Measurements from ENCODE around the gene BLVRA.

DNA sequence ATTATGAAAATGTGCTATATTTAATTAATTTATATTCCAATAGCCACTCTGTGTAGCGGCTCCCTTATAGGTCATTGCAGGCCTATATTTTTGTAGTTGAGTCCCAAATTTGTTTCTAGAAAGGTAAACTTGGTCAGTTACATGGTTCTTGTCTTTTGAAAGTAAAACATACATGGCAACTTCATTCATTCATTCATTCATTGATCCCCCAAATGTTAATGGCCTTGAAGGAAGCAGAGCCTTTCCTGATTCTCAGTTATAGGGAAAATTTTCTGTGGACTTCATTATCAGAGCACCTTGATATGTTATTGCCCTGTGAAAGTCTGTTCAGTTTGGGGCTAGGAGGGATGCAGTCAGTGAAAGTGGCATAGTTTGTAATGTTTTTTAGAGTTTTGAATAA lies 2.9 kb downstream of the BLVRA start:
- TF ChIP-seq, protein P1, sequence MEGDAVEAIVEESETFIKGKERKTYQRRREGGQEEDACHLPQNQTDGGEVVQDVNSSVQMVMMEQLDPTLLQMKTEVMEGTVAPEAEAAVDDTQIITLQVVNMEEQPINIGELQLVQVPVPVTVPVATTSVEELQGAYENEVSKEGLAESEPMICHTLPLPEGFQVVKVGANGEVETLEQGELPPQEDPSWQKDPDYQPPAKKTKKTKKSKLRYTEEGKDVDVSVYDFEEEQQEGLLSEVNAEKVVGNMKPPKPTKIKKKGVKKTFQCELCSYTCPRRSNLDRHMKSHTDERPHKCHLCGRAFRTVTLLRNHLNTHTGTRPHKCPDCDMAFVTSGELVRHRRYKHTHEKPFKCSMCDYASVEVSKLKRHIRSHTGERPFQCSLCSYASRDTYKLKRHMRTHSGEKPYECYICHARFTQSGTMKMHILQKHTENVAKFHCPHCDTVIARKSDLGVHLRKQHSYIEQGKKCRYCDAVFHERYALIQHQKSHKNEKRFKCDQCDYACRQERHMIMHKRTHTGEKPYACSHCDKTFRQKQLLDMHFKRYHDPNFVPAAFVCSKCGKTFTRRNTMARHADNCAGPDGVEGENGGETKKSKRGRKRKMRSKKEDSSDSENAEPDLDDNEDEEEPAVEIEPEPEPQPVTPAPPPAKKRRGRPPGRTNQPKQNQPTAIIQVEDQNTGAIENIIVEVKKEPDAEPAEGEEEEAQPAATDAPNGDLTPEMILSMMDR (conservative IDR thresholded peaks at IDR 0.05 in 1 of 2, IDR thresholded peaks at IDR 0.05 in 1 of 2; ENCODE audit: low read depth in 1 of 2, low read length in 2 of 2) = no peak
- TF ChIP-seq EZH2 (IDR thresholded peaks at IDR 0.05; ENCODE audit: low read length, missing control alignments) = no peak
